ENCODE measurements around the gene SIK3.

- TF ChIP-seq CTCF (IDR thresholded peaks at IDR 0.05) (no peak), ZFX (IDR thresholded peaks at IDR 0.05; ENCODE audit: borderline replicate concordance) (no peak)
Observed at GRCh38 chr11:117126223-117126965, 28.2 kb upstream of the SIK3 start.
